Endothelial cell of umbilical vein (primary cell): ENCODE data around the gene ASNSD1. TPM values are rescaled to one million over a fixed set of nuclear protein-coding genes. Genes with fewer than 3 reads are reported as not detected.

ENCODE experiments used
- BruUV-seq: library from RNA; stranded (reverse); fragments of 400-500 nt; replicated peaks from 2 replicates; lab custom pipeline; 2021; lab: Mats Ljungman, UMichigan
- CTCF ChIA-PET: fragments of 300-600, 350-600 bp; sonication (Branson Sonifier 250); formaldehyde crosslinking; loops from one replicate; lab custom pipeline; 2021; ENCODE audit warnings: antibody characterized with exemption, inconsistent platforms; lab: Charles Lee
- POLR2A ChIA-PET: fragments of 300-600, 350-600 bp; sonication (Branson Sonifier 250); formaldehyde crosslinking; loops from one replicate; lab custom pipeline; 2021; ENCODE audit warnings: antibody characterized with exemption, inconsistent platforms; lab: Charles Lee
- DNase-seq: peaks from one replicate; pipeline ENCODE4 v3.0.0-alpha.2; 2011; ENCODE audit warnings: low read depth, low spot score
- FAIRE-seq: peaks from 2 replicates; lab custom pipeline; 2011; peaks lifted over from hg19 to GRCh38; lab: Jason Lieb, UNC
- H2AFZ ChIP-seq: 2 replicates; pipeline ENCODE4 v1.6.0; 2012; ENCODE audit warnings: low read depth, low read length, control low read depth, inconsistent platforms
- H3K27ac ChIP-seq: 2 replicates; pipeline ENCODE4 v1.5.1; 2011; ENCODE audit warnings: low read depth, mild to moderate bottlenecking, control low read depth, low read length, moderate library complexity; ENCODE audit not compliant: insufficient read depth
- H3K27me3 ChIP-seq, 2 experiments: 2 replicates each; pipeline versions ENCODE4 v1.6.0 to v1.6.1; 2011; ENCODE audit warnings: low read length in 2 of 2, mixed read lengths in 1 of 2; ENCODE audit not compliant: control insufficient read depth in 2 of 2, insufficient read depth in 2 of 2
- H3K36me3 ChIP-seq, 2 experiments: 2 replicates in 1 of 2; 3 replicates in 1 of 2; pipeline ENCODE4 v1.5.1; 2011; ENCODE audit warnings: low read length in 2 of 2, mild to moderate bottlenecking in 1 of 2, moderate library complexity in 1 of 2; ENCODE audit not compliant: control insufficient read depth in 2 of 2, insufficient read depth in 2 of 2; ENCODE audit errors: extremely low read depth in 1 of 2
- H3K4me1 ChIP-seq: 3 replicates; pipeline ENCODE4 v1.5.1; 2011; ENCODE audit warnings: mild to moderate bottlenecking, low read length; ENCODE audit not compliant: control insufficient read depth, insufficient read depth; ENCODE audit errors: extremely low read depth
- H3K4me2 ChIP-seq: 2 replicates; pipeline ENCODE4 v1.6.1; 2011; ENCODE audit warnings: low read length, control low read depth, mixed read lengths; ENCODE audit not compliant: insufficient read depth
- H3K4me3 ChIP-seq, 3 experiments: fragments of 200-600 bp in 1 of 3; sonication (generic), shearing (Covaris generic) in 1 of 3; replicated peaks in 1 of 3; 2 replicates each; pipeline ENCODE4 v1.5.1; 2011 to 2016; ENCODE audit warnings: control low read depth in 3 of 3, low read length in 3 of 3, mild to moderate bottlenecking in 2 of 3, inconsistent platforms in 1 of 3, low read depth in 1 of 3, moderate library complexity in 1 of 3; ENCODE audit not compliant: insufficient read depth in 1 of 3
- H3K79me2 ChIP-seq: 2 replicates; pipeline ENCODE4 v1.6.0; 2012; ENCODE audit warnings: low read length, inconsistent platforms; ENCODE audit not compliant: control insufficient read depth, insufficient read depth
- H3K9ac ChIP-seq: replicated peaks from 2 replicates; pipeline ENCODE3; 2011; ENCODE audit warnings: low read length, control low read depth; ENCODE audit not compliant: insufficient read depth; ENCODE audit errors: extremely low read depth
- H3K9me1 ChIP-seq: replicated peaks from 3 replicates; pipeline ENCODE4 v1.6.0; 2011; ENCODE audit warnings: mild to moderate bottlenecking, low read length; ENCODE audit not compliant: control insufficient read depth, insufficient read depth; ENCODE audit errors: extremely low read depth
- H3K9me3 ChIP-seq: replicated peaks from 2 replicates; pipeline ENCODE4 v1.5.1; 2012; ENCODE audit warnings: low read length, inconsistent platforms; ENCODE audit not compliant: control insufficient read depth, insufficient read depth
- H4K20me1 ChIP-seq: replicated peaks from 2 replicates; pipeline ENCODE3; 2011; ENCODE audit warnings: mild to moderate bottlenecking, low read length; ENCODE audit not compliant: control insufficient read depth, insufficient read depth; ENCODE audit errors: extremely low read depth
- EZH2 ChIP-seq: IDR thresholded peaks from 2 replicates; pipeline ENCODE4 v1.6.1; 2012; ENCODE audit warnings: borderline replicate concordance, low read depth, mild to moderate bottlenecking, moderate library complexity, low read length, inconsistent platforms; ENCODE audit not compliant: severe bottlenecking
- FOS ChIP-seq: IDR thresholded peaks from 2 replicates; pipeline ENCODE4 v1.6.1; 2011; ENCODE audit warnings: mild to moderate bottlenecking, low read length, moderate library complexity, borderline replicate concordance; ENCODE audit not compliant: insufficient read depth
- GATA2 ChIP-seq: IDR thresholded peaks from 2 replicates; pipeline ENCODE4 v1.7.0; 2011; ENCODE audit warnings: low read depth, mild to moderate bottlenecking, moderate library complexity, mixed read lengths, low read length; ENCODE audit not compliant: insufficient read length, insufficient read depth
- JUN ChIP-seq: IDR thresholded peaks from 2 replicates; pipeline ENCODE4 v1.6.1; 2011; ENCODE audit warnings: borderline replicate concordance, low read depth; ENCODE audit not compliant: insufficient read length, insufficient read depth
- MYC ChIP-seq: IDR thresholded peaks from one replicate; pipeline ENCODE4 v1.6.1; 2011; ENCODE audit warnings: mild to moderate bottlenecking, low read depth, low read length
- POLR2A ChIP-seq: IDR thresholded peaks from 2 replicates; pipeline ENCODE4 v1.6.1; 2012; ENCODE audit warnings: low read depth, mild to moderate bottlenecking, control low read depth, low read length
- POLR2AphosphoS5 ChIP-seq: IDR thresholded peaks from 2 replicates; pipeline ENCODE4 v1.6.1; 2012; ENCODE audit warnings: low read depth, mild to moderate bottlenecking, control low read depth, low read length, moderate library complexity; ENCODE audit not compliant: insufficient read depth
- dilution Hi-C: fragments of 300-500 bp; cut with MboI; formaldehyde crosslinking; loops from one replicate; pipeline ENCODE4 v1.15.0; 2019; ENCODE audit warnings: low sequenced_read_pairs; ENCODE audit not compliant: extremely low pct_ligation_motif_present
- intact Hi-C: fragments of 100-400 bp; cut with micrococcal nuclease; formaldehyde crosslinking; loops from one replicate; pipeline ENCODE4 v1.10.0; 2022
- polyA plus RNA-seq, 4 experiments: library from polyadenylated mRNA; depleted of rRNA in 3 of 4; stranded (reverse) in 3 of 4; unstranded in 1 of 4; fragments of >200 nt; gene quantifications; 2 replicates each; pipeline versions ENCODE4 v1.2.1 to v1.2.3, GENCODE V29; 2011 to 2012; ENCODE audit warnings: missing spikeins in 1 of 4
- total RNA-seq: library from RNA; stranded (reverse); gene quantifications from 2 replicates; pipeline ENCODE4 v1.2.3, GENCODE V29; 2021
- TF ChIP-seq, protein P1 (sequence below): IDR thresholded peaks from 2 replicates; pipeline ENCODE4 v1.6.1; 2011; ENCODE audit not compliant: insufficient read depth, insufficient read length
- TF ChIP-seq, protein P2 (sequence below), 2 donors: IDR thresholded peaks; 1 replicate in 1 of 2; 2 replicates in 1 of 2; pipeline ENCODE4 v1.5.1; 2011; ENCODE audit warnings: low read length in 2 of 2, mild to moderate bottlenecking in 2 of 2, moderate library complexity in 2 of 2, control low read depth in 1 of 2, inconsistent platforms in 1 of 2, low read depth in 1 of 2; ENCODE audit not compliant: insufficient read depth in 1 of 2; ENCODE audit errors: extremely low read depth in 1 of 2

The ASNSD1 gene
- total and polyA plus RNA-seq, 2 donors (not counting 3 experiments of a cell fraction or from before 2014, with no cell fraction given): 15.8 to 39.5 TPM

DNA sequence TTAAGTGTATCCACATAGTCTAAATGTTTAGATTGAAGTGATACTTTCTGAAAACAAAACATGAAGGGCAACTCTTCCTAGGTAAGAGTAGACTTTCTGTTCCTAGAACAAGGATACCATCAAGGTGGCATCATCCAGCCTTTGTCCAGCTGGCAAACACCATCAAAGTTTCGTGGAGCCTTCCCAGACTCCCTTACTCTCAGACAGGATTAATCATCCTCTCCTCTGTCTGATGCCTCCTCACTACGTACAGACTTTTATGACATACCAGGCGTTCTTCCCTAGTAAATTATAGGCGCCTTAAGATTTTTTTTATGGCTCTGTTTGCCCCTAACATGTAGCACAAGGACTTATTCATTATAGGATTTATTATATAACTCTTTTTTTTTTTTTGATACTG, 29.4 kb upstream of the ASNSD1 start:
- ChIA-PET POLR2A (no interaction called here), CTCF (interaction anchor here (0.9 to 1.1 kb wide), 2 partner anchors 9 to 168 kb away, joined by 3 to 5 read pairs; no protein-coding TSS in a partner anchor)
- DNase-seq: no peak
- H3K9me3 ChIP-seq: no peaks in the 10 kb centered on the region
- H3K9me1 ChIP-seq: no peaks in the 10 kb centered on the region
- no TSS peak for BruUV-seq
- H3K27ac ChIP-seq: no peak overlapping the region
- dilution Hi-C loops: no loop called here
- H3K4me3 ChIP-seq: no peak overlapping the region
- peaks cover 4% of the 10 kb centered on the region for H3K4me1 ChIP-seq
- no peak for TF ChIP-seq MYC
- TF ChIP-seq GATA2: no peak
- TF ChIP-seq, protein P1, sequence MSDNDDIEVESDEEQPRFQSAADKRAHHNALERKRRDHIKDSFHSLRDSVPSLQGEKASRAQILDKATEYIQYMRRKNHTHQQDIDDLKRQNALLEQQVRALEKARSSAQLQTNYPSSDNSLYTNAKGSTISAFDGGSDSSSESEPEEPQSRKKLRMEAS: no peak
- no peak for TF ChIP-seq EZH2
- no peak for TF ChIP-seq FOS
- TF ChIP-seq POLR2A: no peak
- TF ChIP-seq JUN: no peak
- TF ChIP-seq POLR2AphosphoS5: no peak
- TF ChIP-seq, protein P2, sequence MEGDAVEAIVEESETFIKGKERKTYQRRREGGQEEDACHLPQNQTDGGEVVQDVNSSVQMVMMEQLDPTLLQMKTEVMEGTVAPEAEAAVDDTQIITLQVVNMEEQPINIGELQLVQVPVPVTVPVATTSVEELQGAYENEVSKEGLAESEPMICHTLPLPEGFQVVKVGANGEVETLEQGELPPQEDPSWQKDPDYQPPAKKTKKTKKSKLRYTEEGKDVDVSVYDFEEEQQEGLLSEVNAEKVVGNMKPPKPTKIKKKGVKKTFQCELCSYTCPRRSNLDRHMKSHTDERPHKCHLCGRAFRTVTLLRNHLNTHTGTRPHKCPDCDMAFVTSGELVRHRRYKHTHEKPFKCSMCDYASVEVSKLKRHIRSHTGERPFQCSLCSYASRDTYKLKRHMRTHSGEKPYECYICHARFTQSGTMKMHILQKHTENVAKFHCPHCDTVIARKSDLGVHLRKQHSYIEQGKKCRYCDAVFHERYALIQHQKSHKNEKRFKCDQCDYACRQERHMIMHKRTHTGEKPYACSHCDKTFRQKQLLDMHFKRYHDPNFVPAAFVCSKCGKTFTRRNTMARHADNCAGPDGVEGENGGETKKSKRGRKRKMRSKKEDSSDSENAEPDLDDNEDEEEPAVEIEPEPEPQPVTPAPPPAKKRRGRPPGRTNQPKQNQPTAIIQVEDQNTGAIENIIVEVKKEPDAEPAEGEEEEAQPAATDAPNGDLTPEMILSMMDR (IDR thresholded peaks at IDR 0.05; ENCODE audit: extremely low read depth in 1 of 2, insufficient read depth in 1 of 2, low read depth in 1 of 2, low read length in 2 of 2): no peak
- no peaks in the 10 kb centered on the region for H3K36me3 ChIP-seq
- no peak for FAIRE-seq
- no peak overlapping the region for H3K9ac ChIP-seq
- no peak overlapping the region for H3K4me2 ChIP-seq
- intact Hi-C loops: no loop called here
- no peaks in the 10 kb centered on the region for H3K79me2 ChIP-seq
- no peaks in the 10 kb centered on the region for H3K27me3 ChIP-seq
- no peak overlapping the region for H2AFZ ChIP-seq
- no peaks in the 10 kb centered on the region for H4K20me1 ChIP-seq
